Gastroesophageal sphincter (tissue), 3 donors: ENCODE data around the gene FBXO17.

ENCODE experiments used
- POLR2A ChIP-seq, 2 donors: fragments of 450-650 bp; IDR thresholded peaks; one replicate each; pipeline ENCODE4 v1.6.1; 2017; ENCODE audit warnings: antibody characterized with exemption in 2 of 2, mild to moderate bottlenecking in 2 of 2, moderate library complexity in 1 of 2
- POLR2AphosphoS5 ChIP-seq: sonication (generic); formaldehyde crosslinking; IDR thresholded peaks from one replicate; pipeline ENCODE4 v1.6.1; 2017; ENCODE audit warnings: antibody characterized with exemption
- TF ChIP-seq, protein P1 (sequence below), 4 experiments: fragments of 200-600 bp in 2 of 4; fragments of 450-650 bp in 2 of 4; sonication (generic) in 1 of 4; IDR thresholded peaks; one replicate each; pipeline ENCODE4 v1.5.1; 2017 to 2019; ENCODE audit warnings: antibody characterized with exemption in 4 of 4, mild to moderate bottlenecking in 2 of 4, moderate library complexity in 2 of 4

DNA sequence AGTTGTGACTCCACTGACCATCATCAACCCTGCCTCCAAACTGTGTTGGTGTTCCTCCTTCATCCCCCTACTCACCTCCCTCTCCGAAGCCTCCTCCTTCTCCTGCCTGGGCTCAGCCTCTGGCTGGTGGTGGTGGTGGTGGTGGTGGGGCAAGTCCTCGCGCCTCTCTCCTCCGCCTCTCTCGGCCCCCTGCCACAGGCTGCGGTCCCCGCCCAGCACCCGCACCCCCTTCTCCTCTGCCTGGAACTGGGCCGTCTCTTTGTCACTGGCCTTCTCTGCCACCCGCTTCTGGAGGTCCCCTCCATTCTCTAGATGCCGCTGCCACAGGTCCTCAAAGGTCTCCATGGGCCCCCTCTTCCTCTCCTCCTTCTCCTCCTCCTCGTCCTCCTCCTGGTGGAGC, 65.1 kb downstream of the FBXO17 start:
- TF ChIP-seq, protein P1, sequence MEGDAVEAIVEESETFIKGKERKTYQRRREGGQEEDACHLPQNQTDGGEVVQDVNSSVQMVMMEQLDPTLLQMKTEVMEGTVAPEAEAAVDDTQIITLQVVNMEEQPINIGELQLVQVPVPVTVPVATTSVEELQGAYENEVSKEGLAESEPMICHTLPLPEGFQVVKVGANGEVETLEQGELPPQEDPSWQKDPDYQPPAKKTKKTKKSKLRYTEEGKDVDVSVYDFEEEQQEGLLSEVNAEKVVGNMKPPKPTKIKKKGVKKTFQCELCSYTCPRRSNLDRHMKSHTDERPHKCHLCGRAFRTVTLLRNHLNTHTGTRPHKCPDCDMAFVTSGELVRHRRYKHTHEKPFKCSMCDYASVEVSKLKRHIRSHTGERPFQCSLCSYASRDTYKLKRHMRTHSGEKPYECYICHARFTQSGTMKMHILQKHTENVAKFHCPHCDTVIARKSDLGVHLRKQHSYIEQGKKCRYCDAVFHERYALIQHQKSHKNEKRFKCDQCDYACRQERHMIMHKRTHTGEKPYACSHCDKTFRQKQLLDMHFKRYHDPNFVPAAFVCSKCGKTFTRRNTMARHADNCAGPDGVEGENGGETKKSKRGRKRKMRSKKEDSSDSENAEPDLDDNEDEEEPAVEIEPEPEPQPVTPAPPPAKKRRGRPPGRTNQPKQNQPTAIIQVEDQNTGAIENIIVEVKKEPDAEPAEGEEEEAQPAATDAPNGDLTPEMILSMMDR (IDR thresholded peaks at IDR 0.05) = no peak
- TF ChIP-seq POLR2AphosphoS5 = no peak
- TF ChIP-seq POLR2A (IDR thresholded peaks at IDR 0.05) = no peak
